Stomach smooth muscle (tissue), 2 donors: ENCODE measurements around the gene KCNN1.

Source experiments
- H3K27ac ChIP-seq: one replicate; pipeline ENCODE4 v1.7.0; 2013; ENCODE audit warnings: mild to moderate bottlenecking, low read length, inconsistent platforms
- H3K27me3 ChIP-seq, 2 donors: one replicate each; pipeline ENCODE4 v1.7.0; 2013; ENCODE audit warnings: low read length in 2 of 2; ENCODE audit not compliant: insufficient read depth in 2 of 2, control insufficient read depth in 1 of 2
- H3K36me3 ChIP-seq, 2 donors: one replicate each; pipeline ENCODE4 v1.7.0; 2013; ENCODE audit warnings: low read length in 2 of 2; ENCODE audit not compliant: control insufficient read depth in 2 of 2, insufficient read depth in 2 of 2
- H3K4me1 ChIP-seq: one replicate; pipeline ENCODE4 v1.7.0; 2013; ENCODE audit warnings: low read length; ENCODE audit not compliant: control insufficient read depth, insufficient read depth
- H3K4me3 ChIP-seq, 2 donors: one replicate each; pipeline ENCODE4 v1.7.0; 2013; ENCODE audit warnings: low read length in 2 of 2
- H3K9ac ChIP-seq, 2 donors: one replicate each; pipeline ENCODE4 v1.7.0; 2013; ENCODE audit warnings: low read length in 2 of 2, mild to moderate bottlenecking in 1 of 2
- H3K9me3 ChIP-seq, 2 donors: one replicate each; pipeline ENCODE4 v1.7.0; 2013; ENCODE audit warnings: low read length in 2 of 2; ENCODE audit not compliant: control insufficient read depth in 2 of 2
- donor health status: healthy.
- donor health status: Pancreatic carcinoma.

KCNN1 gene

DNA sequence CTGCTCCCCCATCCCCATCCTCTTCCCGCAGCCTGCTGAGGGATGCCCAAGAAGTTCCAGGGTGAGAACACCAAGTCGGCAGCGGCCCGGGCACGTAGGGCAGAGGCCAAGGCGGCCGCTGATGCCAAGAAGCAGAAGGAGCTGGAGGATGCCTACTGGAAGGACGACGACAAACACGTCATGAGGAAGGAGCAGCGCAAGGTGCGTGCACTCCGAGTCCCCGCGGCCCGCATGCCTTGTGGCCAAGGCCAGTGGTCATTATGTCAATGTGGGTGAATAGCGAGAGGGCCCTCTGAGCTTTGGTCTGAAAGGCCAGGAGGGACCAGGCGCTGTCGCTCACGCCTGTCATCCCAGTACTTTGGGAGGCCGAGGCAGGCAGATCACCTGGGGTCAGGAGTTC is 30.5 kb upstream of the KCNN1 start:
- H3K4me1 ChIP-seq: peaks cover 21% of the 10 kb centered on the region
- H3K9ac ChIP-seq: no peak overlapping the region
- H3K36me3 ChIP-seq: peaks cover 4 to 10% of the 10 kb centered on the region in 2 donors
- H3K4me3 ChIP-seq: no peak overlapping the region
- no peaks in the 10 kb centered on the region for H3K27me3 ChIP-seq
- no peak overlapping the region for H3K27ac ChIP-seq
- no peaks in the 10 kb centered on the region for H3K9me3 ChIP-seq

DNA sequence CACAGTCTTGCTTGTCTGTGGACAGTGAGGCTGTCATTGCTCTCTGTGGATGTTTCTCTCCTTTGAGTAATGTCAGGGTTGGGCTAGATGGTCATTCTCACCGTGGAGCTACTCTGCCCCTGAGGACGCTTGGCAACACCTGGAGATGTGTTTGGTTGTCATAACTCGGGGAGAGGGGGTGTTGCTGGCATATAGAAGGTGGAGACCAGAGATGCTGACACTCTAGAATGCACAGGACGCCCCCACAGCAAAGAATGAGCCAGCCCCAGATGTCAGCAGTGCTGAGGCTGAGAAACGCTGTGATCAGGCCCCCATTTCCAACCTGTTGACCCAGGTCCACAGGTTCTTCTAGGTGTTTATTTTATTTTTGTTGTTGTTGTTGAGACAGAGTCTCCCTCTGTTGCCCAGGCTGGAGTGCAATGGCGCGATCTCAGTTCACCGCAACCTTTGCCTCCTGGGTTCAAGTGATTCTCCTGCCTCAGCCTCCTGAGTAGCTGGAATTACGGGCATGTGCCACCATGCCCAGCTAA is 29.5 kb upstream of the KCNN1 start:
- H3K27ac ChIP-seq: no peak overlapping the region
- no peaks in the 10 kb centered on the region for H3K9me3 ChIP-seq
- H3K4me1 ChIP-seq: peaks cover 15% of the 10 kb centered on the region
- no peaks in the 10 kb centered on the region for H3K27me3 ChIP-seq
- H3K9ac ChIP-seq: no peak overlapping the region
- no peak overlapping the region for H3K4me3 ChIP-seq
- H3K36me3 ChIP-seq: peaks cover 4 to 10% of the 10 kb centered on the region in 2 donors

DNA sequence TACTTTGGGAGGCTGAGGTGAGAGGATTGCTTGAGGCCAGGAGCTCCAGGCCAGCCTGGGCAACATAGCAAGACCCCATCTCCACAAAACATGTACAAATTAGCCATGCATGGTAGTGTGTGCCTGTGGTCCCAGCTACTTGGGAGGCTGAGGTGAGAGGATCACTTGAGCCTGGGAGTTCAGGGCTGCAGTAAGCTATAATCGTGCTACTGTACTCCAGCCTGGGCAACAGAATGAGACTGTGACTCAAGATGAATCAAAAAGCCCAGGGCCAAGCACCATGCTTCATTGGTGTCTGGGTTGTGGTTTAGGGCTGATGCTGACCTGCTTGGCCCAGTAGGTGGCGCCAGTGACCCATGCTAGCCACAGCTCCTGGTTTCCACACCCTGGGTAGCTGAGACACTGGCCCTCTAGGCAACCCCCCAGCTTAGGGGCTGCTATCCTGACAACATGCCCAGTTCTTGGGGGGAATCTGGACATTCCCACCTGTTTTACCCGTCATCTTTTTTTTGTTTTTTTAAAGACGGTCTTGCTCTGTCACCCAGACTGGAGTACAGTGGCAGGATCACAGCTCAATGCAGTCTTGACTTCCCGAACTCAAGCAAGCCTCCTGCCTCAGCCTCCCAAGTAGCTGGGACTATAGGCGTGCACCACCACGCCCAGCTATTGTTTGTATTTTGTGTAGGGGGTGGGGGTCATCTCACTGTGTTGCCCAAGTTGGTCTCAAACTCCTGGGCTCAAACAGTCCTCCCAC is 28.6 kb upstream of the KCNN1 start:
- peaks cover 11% of the 10 kb centered on the region for H3K4me1 ChIP-seq
- H3K27me3 ChIP-seq: no peaks in the 10 kb centered on the region
- no peaks in the 10 kb centered on the region for H3K9me3 ChIP-seq
- no peak overlapping the region for H3K4me3 ChIP-seq
- peaks cover 4 to 10% of the 10 kb centered on the region in 2 donors for H3K36me3 ChIP-seq
- H3K9ac ChIP-seq: no peak overlapping the region
- H3K27ac ChIP-seq: no peak overlapping the region

DNA sequence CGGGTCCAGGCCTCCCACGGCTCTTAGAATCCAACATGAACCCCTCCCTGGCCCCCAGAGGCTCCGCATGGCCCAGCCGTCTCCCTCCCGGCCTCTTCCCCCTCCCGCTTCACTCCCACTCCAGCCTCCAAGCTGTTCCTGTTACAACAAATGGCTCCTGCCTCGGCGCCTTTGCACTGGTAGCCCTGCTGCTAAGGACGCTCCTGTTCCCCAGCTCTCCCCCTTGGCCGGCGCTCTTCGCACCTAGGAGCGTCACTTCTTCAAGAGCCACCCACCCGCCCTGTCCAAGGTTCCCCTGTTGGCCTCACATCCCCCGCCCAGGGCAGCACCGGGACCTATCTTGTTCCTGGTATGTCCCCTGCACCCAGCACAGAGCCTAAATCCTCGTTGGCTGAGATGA is 24.7 kb upstream of the KCNN1 start:
- Histone ChIP-seq H3K4me3 (no peak overlapping the region), H3K36me3 (peaks cover 4 to 7% of the 10 kb centered on the region in 2 donors), H3K27me3 (no peaks in the 10 kb centered on the region), H3K9ac (no peak overlapping the region), H3K27ac (no peak overlapping the region), H3K4me1 (peaks cover 14% of the 10 kb centered on the region), H3K9me3 (no peaks in the 10 kb centered on the region)

DNA sequence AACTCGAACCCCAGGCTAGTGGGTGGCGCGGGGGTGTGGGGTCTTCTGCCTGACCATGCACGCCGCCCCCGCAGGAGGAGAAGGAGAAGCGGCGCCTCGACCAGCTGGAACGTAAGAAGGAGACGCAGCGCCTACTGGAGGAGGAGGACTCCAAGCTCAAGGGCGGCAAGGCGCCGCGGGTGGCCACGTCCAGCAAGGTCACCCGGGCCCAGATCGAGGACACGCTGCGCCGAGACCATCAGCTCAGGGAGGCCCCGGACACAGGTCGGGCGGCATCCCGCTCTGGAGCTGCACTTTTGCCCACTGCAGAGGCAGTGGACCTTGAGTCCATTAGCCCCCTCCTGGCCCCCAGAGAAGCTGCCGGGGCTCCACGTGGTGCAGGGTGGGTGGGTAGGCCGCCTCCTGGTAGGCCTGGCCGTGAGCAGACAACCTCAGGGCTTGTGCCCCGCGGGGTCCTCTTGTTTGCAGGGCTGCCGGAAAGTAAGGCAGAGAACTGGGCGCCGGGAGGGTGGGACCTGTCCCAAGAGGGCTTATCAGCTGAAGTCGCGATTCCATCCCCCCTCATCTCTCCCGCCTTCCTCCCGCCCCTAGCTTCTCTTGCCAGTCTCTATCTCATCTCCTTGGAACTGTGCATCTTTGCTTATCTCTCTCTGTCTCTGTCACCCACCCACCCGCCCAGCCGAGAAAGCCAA is 24.2 kb upstream of the KCNN1 start:
- H3K36me3 ChIP-seq: peaks cover 4 to 7% of the 10 kb centered on the region in 2 donors
- no peak overlapping the region for H3K27ac ChIP-seq
- H3K9me3 ChIP-seq: no peaks in the 10 kb centered on the region
- no peak overlapping the region for H3K4me3 ChIP-seq
- H3K27me3 ChIP-seq: no peaks in the 10 kb centered on the region
- H3K9ac ChIP-seq: no peak overlapping the region
- peaks cover 18% of the 10 kb centered on the region for H3K4me1 ChIP-seq

DNA sequence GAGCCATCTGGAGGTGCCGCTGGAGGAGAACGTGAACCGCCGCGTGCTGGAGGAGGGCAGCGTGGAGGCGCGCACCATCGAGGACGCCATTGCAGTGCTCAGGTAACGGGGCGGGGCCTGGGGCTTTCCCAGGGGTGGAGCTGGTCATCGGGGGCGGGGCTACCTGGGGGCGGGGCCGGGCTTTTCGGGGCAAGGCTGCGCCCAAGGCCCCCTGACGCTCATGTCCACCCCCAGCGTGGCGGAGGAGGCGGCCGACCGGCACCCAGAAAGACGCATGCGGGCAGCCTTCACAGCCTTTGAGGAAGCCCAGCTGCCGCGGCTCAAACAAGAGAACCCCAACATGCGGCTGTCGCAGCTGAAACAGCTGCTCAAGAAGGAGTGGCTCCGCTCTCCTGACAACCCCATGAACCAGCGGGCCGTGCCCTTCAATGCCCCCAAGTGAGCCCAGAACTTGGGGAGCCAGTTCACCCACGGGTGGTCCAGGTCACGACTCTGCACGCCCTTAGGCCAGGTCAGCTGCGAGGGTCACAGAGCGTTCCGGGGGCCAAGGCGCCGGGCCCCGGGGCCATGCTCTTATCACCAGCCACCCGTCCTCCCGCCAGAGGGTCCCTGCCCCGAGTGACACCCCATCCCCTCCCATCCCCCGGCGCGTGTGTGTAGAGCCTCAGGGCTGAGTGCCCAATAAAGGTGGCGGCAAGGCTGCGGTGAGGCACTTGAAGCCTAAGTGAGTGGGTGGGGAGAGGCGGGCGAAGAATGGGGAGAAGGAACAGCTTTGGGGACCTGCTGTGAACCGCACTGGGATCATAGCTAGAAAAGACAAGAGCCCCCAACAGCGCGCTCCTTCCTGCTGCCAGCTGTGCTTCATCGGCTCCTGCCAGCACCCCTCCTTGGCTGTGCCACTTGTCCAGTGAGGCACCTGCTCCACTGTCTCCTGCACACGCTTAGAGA is 23.4 kb upstream of the KCNN1 start:
- peaks cover 17% of the 10 kb centered on the region for H3K4me1 ChIP-seq
- no peaks in the 10 kb centered on the region for H3K9me3 ChIP-seq
- no peaks in the 10 kb centered on the region for H3K27me3 ChIP-seq
- no peak overlapping the region for H3K27ac ChIP-seq
- H3K4me3 ChIP-seq: no peak overlapping the region
- H3K36me3 ChIP-seq: peaks cover 4 to 6% of the 10 kb centered on the region in 2 donors
- H3K9ac ChIP-seq: no peak overlapping the region

DNA sequence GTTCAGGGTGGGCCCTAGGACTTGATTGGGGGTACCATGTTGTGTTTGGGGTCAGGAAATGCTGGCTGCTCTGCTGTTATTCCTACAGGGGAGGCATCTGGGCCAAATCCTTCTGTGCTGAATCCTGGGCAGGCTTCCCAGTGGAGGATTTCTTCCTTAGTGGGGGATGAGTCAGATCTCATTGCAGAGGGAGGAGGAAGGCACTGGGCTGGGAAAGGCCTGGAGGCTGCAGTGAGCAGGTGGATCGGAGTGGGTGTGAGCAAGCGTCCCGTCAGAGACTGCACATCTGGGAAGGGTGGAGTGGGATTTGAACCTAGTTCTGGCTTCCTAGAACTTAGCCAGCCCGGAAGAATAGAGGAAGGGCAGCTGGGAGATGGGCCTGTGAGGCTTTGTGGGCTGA is 22.6 kb upstream of the KCNN1 start:
- H3K9ac ChIP-seq: no peak overlapping the region
- H3K27ac ChIP-seq: no peak overlapping the region
- H3K9me3 ChIP-seq: no peaks in the 10 kb centered on the region
- no peak overlapping the region for H3K4me3 ChIP-seq
- peaks cover 15% of the 10 kb centered on the region for H3K4me1 ChIP-seq
- H3K27me3 ChIP-seq: peaks cover 3 to 6% of the 10 kb centered on the region in 2 donors
- H3K36me3 ChIP-seq: peaks cover 4% of the 10 kb centered on the region in 2 donors

DNA sequence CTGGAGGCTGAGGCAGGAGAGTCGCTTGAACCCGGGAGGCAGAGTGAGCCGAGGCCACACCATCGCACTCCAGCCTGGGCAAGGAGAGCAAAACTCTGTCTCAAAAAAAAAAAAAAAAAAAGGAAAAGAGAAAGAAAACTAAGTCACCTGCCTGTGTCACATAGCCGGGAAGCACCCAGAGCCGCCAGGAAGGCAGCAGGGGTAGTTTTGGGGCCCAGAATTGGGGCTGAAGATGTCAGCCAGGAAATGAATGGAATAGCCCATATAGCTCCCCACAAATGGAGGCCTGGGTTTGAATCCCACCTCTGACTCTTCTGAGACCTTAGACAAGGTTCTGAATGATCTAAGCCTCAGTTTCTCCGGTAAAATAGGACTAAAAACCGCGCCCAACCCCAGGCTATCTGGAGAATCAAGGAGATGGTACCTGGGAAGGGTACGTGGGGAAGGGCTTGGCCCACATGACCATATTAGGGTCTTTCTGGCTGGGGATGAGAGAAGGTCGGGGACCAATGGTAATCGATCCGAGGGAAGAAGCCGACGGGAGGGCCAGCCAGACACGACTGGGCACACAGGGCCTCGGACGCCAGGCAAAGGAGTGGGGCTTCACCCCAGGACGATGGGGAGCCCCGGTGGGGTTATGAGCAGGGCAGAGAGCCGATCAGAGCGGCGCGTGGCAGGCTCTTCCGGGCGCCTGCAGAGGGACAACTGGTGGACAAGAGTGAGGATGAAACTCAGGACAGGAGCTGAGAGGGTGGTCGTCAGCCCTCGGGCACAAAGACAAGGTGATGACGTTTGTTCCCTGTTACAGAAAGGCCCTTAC is 19.7 kb upstream of the KCNN1 start:
- Histone ChIP-seq H3K27me3 (peaks cover 26 to 31% of the 10 kb centered on the region in 2 donors), H3K9ac (peak overlapping the region; percentile 65 to 66), H3K4me3 (peak overlapping the region; percentile 31 to 80), H3K36me3 (no peaks in the 10 kb centered on the region), H3K27ac (peak overlapping the region; percentile 24), H3K4me1 (peaks cover 31% of the 10 kb centered on the region), H3K9me3 (no peaks in the 10 kb centered on the region)

DNA sequence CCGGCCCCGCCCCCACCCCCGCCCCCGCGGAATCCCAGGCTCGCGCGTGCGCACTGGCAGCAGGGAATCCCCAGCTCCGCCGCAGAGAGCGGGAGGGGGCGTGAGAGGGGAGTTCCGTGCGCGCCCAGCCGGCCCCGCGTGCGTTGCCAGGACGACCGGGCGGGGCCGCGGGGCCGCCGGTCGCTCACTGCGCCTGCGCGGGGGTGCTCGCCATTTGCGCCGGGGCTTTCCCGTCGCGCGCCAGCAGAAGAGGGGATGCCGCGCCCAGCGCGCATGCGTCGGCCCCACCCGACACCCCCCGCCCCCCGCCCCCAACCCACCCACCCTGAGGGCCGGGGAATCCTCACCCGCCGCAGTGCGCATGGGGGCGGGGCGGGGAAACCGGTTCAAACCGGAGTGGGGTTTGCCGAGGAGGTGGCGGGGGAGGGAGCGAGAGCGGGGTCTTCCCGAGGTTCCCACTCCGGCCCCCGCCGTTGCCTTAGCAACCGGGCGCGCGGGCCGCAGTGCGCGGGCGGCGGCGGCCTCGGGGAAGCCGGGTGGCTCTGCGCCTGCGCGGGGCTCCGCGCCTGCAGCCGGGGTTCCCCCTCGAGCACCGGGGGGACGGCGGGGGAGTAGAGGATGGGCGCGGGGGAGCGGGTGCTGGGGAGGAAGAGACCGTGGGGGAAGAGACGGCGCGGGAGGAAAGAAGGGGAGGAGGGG is 18.9 kb upstream of the KCNN1 start:
- no peaks in the 10 kb centered on the region for H3K36me3 ChIP-seq
- peaks cover 31% of the 10 kb centered on the region for H3K4me1 ChIP-seq
- H3K27me3 ChIP-seq: peaks cover 32 to 39% of the 10 kb centered on the region in 2 donors
- H3K27ac ChIP-seq: no peak overlapping the region
- no peak overlapping the region for H3K9ac ChIP-seq
- peak overlapping the region in 1 of 2 donors; percentile 80 for H3K4me3 ChIP-seq
- no peaks in the 10 kb centered on the region for H3K9me3 ChIP-seq
